Naive thymus-derived CD4-positive, alpha-beta T cell (primary cell): ENCODE measurements around the gene SCO2. TPM values are rescaled to one million over a fixed set of nuclear protein-coding genes. Genes with fewer than 3 reads are reported as not detected.
A peak's percentile ranks its signal among the peaks of the same experiment; 100 is the strongest.

ENCODE experiments used
- ATAC-seq: fragments of 150-1000 bp; cut with Tn5 transposase; 2 replicates; pipeline ENCODE4 v1.10.0; 2021; ENCODE audit warnings: mild to moderate bottlenecking, moderate library complexity
- CTCF ChIA-PET: fragments of 350-600 bp; sonication (Branson Sonifier 250); formaldehyde crosslinking; loops from one replicate; lab custom pipeline; 2021; ENCODE audit warnings: antibody characterized with exemption; lab: Charles Lee
- POLR2A ChIA-PET: fragments of 350-600 bp; sonication (Branson Sonifier 250); formaldehyde crosslinking; loops from one replicate; lab custom pipeline; 2021; ENCODE audit warnings: antibody characterized with exemption, inconsistent platforms; lab: Charles Lee
- DNase-seq, 9 donors: peaks; one replicate each; pipeline versions ENCODE4 v3.0.0 to v3.0.0-alpha.2; 2020 to 2022; ENCODE audit warnings: mixed read lengths in 1 of 9
- H3K27ac ChIP-seq: one replicate; pipeline ENCODE4 v1.7.0; 2013; ENCODE audit warnings: mild to moderate bottlenecking, low read depth, low read length, moderate library complexity
- H3K27me3 ChIP-seq, 2 donors: one replicate each; pipeline ENCODE4 v1.7.0; 2013; ENCODE audit warnings: low read length in 2 of 2, mild to moderate bottlenecking in 2 of 2, moderate library complexity in 2 of 2; ENCODE audit not compliant: control insufficient read depth in 2 of 2, insufficient read depth in 2 of 2
- H3K36me3 ChIP-seq, 3 experiments: 1 replicate in 2 of 3; 2 replicates in 1 of 3; pipeline ENCODE4 v1.7.0; 2013; ENCODE audit warnings: low read length in 3 of 3, mild to moderate bottlenecking in 3 of 3, moderate library complexity in 1 of 3; ENCODE audit not compliant: insufficient read depth in 3 of 3, control insufficient read depth in 2 of 3
- H3K4me1 ChIP-seq, 2 donors: one replicate each; pipeline ENCODE4 v1.7.0; 2013; ENCODE audit warnings: low read length in 2 of 2, mild to moderate bottlenecking in 2 of 2, moderate library complexity in 1 of 2; ENCODE audit not compliant: control insufficient read depth in 2 of 2, insufficient read depth in 2 of 2
- H3K4me3 ChIP-seq: 2 replicates; pipeline ENCODE4 v1.7.0; 2013; ENCODE audit warnings: mild to moderate bottlenecking, low read length
- H3K9me3 ChIP-seq, 3 experiments: 1 replicate in 2 of 3; 2 replicates in 1 of 3; pipeline ENCODE4 v1.7.0; 2013; ENCODE audit warnings: low read length in 3 of 3; ENCODE audit not compliant: control insufficient read depth in 2 of 3
- H3K27ac Mint-ChIP-seq, 9 donors: one replicate each; pipeline ENCODE4 v1.8.0; 2020 to 2022; ENCODE audit warnings: mixed read lengths in 9 of 9, mild to moderate bottlenecking in 8 of 9, moderate library complexity in 5 of 9, inconsistent platforms in 2 of 9
- H3K27me3 Mint-ChIP-seq, 5 donors: one replicate each; pipeline ENCODE4 v1.8.0; 2021 to 2022; ENCODE audit warnings: mixed read lengths in 5 of 5, mild to moderate bottlenecking in 1 of 5
- H3K36me3 Mint-ChIP-seq, 5 donors: one replicate each; pipeline ENCODE4 v1.8.0; 2020 to 2022; ENCODE audit warnings: mixed read lengths in 5 of 5, mild to moderate bottlenecking in 3 of 5, inconsistent platforms in 1 of 5
- H3K4me1 Mint-ChIP-seq, 7 donors: one replicate each; pipeline ENCODE4 v1.8.0; 2020 to 2022; ENCODE audit warnings: mixed read lengths in 7 of 7, mild to moderate bottlenecking in 3 of 7, inconsistent platforms in 1 of 7
- H3K4me3 Mint-ChIP-seq, 10 donors: one replicate each; pipeline ENCODE4 v1.8.0; 2020 to 2022; ENCODE audit warnings: mild to moderate bottlenecking in 10 of 10, mixed read lengths in 10 of 10, moderate library complexity in 6 of 10, inconsistent platforms in 2 of 10
- H3K9me3 Mint-ChIP-seq, 11 donors: one replicate each; pipeline ENCODE4 v1.8.0; 2020 to 2022; ENCODE audit warnings: mixed read lengths in 11 of 11, mild to moderate bottlenecking in 4 of 11, inconsistent platforms in 1 of 11, moderate library complexity in 1 of 11
- intact Hi-C, 2 donors: fragments of 100-400 bp; cut with micrococcal nuclease; formaldehyde crosslinking; loops; one replicate each; pipeline ENCODE4 v1.15.1; 2023
- polyA plus RNA-seq, 2 donors: library from polyadenylated mRNA; unstranded; fragments of 300-500 nt; fragmentation: Illumina TruSeq; gene quantifications; one replicate each; pipeline ENCODE4 v1.2.3, GENCODE V29; 2021
- total RNA-seq, 6 experiments: library from RNA in 5 of 6; stranded (reverse) in 5 of 6; gene quantifications; 1 replicate in 5 of 6; 2 replicates in 1 of 6; pipeline ENCODE4 v1.2.3 and lab custom pipeline; 2021 to 2026

SCO2 gene
- total and polyA plus RNA-seq, 7 experiments from 2014 or later: 2.2 to 12.0 (median 5.5) TPM

- no peaks in the 10 kb centered on the region for H3K9me3 ChIP-seq
- H3K36me3 ChIP-seq: peaks cover 0 to 42% (median 7%) of the 10 kb centered on the region in 3 experiments
- Mint-ChIP-seq H3K27me3 (no peaks in the 10 kb centered on the region), H3K4me3 (peak within 1 kb of the TSS; percentile 88 to 97 (median 94)), H3K27ac (peak within 1 kb of the TSS; percentile 89 to 99 (median 98)), H3K9me3 (no peaks in the 10 kb centered on the region), H3K36me3 (peaks cover 0 to 7% (median 0%) of the 10 kb centered on the region in 5 donors), H3K4me1 (peaks cover 14 to 33% (median 27%) of the 10 kb centered on the region in 7 donors)
- CTCF ChIA-PET: interaction anchor here (1.1 to 2.0 kb wide), 8 partner anchors 10 to 256 kb away, joined by 3 to 25 read pairs (median 5); partner anchors contain the start of genes HDAC10 and SCO2
- intact Hi-C loops: loop anchor here (1.0 to 10.0 kb wide), 15 partner anchors 17 to 317 kb away; partner anchors contain the start of genes CHKB (in 2 of the 2), MAPK11 (in 2 of the 2), SCO2 (in 2 of the 2) and SBF1 (in 1 of the 2)
- peak within 1 kb of the TSS; percentile 91 for H3K4me3 ChIP-seq
- POLR2A ChIA-PET: interaction anchor here (0.6 to 6.2 kb wide), 27 partner anchors 10 to 548 kb away, joined by 3 to 116 read pairs (median 4); partner anchors contain the start of genes CHKB, KLHDC7B, PIM3 and SCO2
- DNase-seq (peak; percentile 95 to 99 (median 97)), ATAC-seq (peak; percentile 86)
- no peaks in the 10 kb centered on the region for H3K27me3 ChIP-seq
- H3K27ac ChIP-seq: peak within 1 kb of the TSS; percentile 99
- H3K4me1 ChIP-seq: peaks cover 19 to 26% of the 10 kb centered on the region in 2 donors
These were observed 17.2 kb downstream of the SCO2 start, which contains the start of gene NCAPH2 for GRCh38 chr22:50507991-50508884. TSS of gene NCAPH2 (plus strand) at chr22:50508224. CDS start at chr22:50508338, 114 bp downstream.

- Mint-ChIP-seq H3K27ac (peak within 1 kb of the TSS; percentile 89 to 99 (median 98)), H3K4me1 (peaks cover 12 to 28% (median 23%) of the 10 kb centered on the region in 7 donors), H3K36me3 (peaks cover 0 to 7% (median 0%) of the 10 kb centered on the region in 5 donors), H3K9me3 (no peaks in the 10 kb centered on the region), H3K4me3 (peak within 1 kb of the TSS; percentile 88 to 97 (median 94)), H3K27me3 (no peaks in the 10 kb centered on the region)
- POLR2A ChIA-PET: interaction anchor here (0.7 to 6.2 kb wide), 21 partner anchors 10 to 547 kb away, joined by 3 to 116 read pairs (median 5); partner anchors contain the start of genes CHKB, PIM3, SCO2 and SYCE3
- H3K9me3 ChIP-seq: no peaks in the 10 kb centered on the region
- DNase-seq (peak; percentile 83 to 94 (median 90)), ATAC-seq (peak; percentile 82)
- peaks cover 0 to 42% (median 7%) of the 10 kb centered on the region in 3 experiments for H3K36me3 ChIP-seq
- no peaks in the 10 kb centered on the region for H3K27me3 ChIP-seq
- intact Hi-C loops: loop anchor here (1.0 to 10.0 kb wide), 5 partner anchors 32 to 233 kb away; partner anchors contain the start of genes MAPK11 (in 1 of the 2) and SBF1 (in 1 of the 2)
- H3K4me3 ChIP-seq: peak within 1 kb of the TSS; percentile 91
- H3K4me1 ChIP-seq: peaks cover 19 to 26% of the 10 kb centered on the region in 2 donors
- CTCF ChIA-PET: interaction anchor here (1.1 to 2.0 kb wide), 6 partner anchors 10 to 256 kb away, joined by 3 to 25 read pairs (median 6); partner anchors contain the start of genes HDAC10 and SCO2
- H3K27ac ChIP-seq: peak within 1 kb of the TSS; percentile 99
These were observed 17.9 kb downstream of the SCO2 start, which contains the start of gene LMF2 for GRCh38 chr22:50507421-50507990. TSS of gene LMF2 (minus strand) at chr22:50507702. CDS start at chr22:50507675, 27 bp downstream.

- intact Hi-C loops: loop anchor here (1.0 to 10.0 kb wide), 5 partner anchors 32 to 232 kb away; partner anchors contain the start of genes MAPK11 (in 1 of the 2) and SBF1 (in 1 of the 2)
- peak in 1 of 9 donors; percentile 34 for DNase-seq
- peaks cover 12 to 22% (median 16%) of the 10 kb centered on the region in 7 donors for H3K4me1 Mint-ChIP-seq
- peak overlapping the region; percentile 62 to 95 (median 91) for H3K27ac Mint-ChIP-seq
- no peak for ATAC-seq
- H3K36me3 Mint-ChIP-seq: peaks cover 0 to 5% (median 0%) of the 10 kb centered on the region in 5 donors
- no peaks in the 10 kb centered on the region for H3K27me3 Mint-ChIP-seq
- no peaks in the 10 kb centered on the region for H3K9me3 Mint-ChIP-seq
- H3K36me3 ChIP-seq: peaks cover 0 to 40% (median 7%) of the 10 kb centered on the region in 3 experiments
- peak overlapping the region; percentile 99 for H3K27ac ChIP-seq
- ChIA-PET CTCF (interaction anchor here (0.6 to 1.1 kb wide), 3 partner anchors 15 to 114 kb away, joined by 3 read pairs; no protein-coding TSS in a partner anchor), POLR2A (interaction anchor here (0.8 to 6.2 kb wide), 10 partner anchors 10 to 546 kb away, joined by 3 to 116 read pairs (median 4); partner anchors contain the start of genes PIM3, SCO2, TUBGCP6 and TYMP)
- no peaks in the 10 kb centered on the region for H3K27me3 ChIP-seq
- H3K4me3 ChIP-seq: peak overlapping the region; percentile 91
- H3K9me3 ChIP-seq: no peaks in the 10 kb centered on the region
- H3K4me3 Mint-ChIP-seq: peak overlapping the region; percentile 88 to 97 (median 92)
- H3K4me1 ChIP-seq: peaks cover 19 to 26% of the 10 kb centered on the region in 2 donors
These were observed 18.6 kb downstream of the SCO2 start for GRCh38 chr22:50506611-50507420.

- H3K27ac ChIP-seq: peak overlapping the region; percentile 99
- Mint-ChIP-seq H3K9me3 (no peaks in the 10 kb centered on the region), H3K36me3 (peaks cover 0 to 5% (median 0%) of the 10 kb centered on the region in 5 donors), H3K27ac (peak overlapping the region in 1 of 9 donors; percentile 51), H3K4me1 (peaks cover 12 to 22% (median 16%) of the 10 kb centered on the region in 7 donors), H3K27me3 (no peaks in the 10 kb centered on the region), H3K4me3 (peak overlapping the region in 9 of 10 donors; percentile 21 to 97 (median 93))
- ChIA-PET CTCF (interaction anchor here (0.6 to 1.0 kb wide), 3 partner anchors 16 to 115 kb away, joined by 3 read pairs; no protein-coding TSS in a partner anchor), POLR2A (interaction anchor here (0.7 to 6.2 kb wide), 4 partner anchors 9 to 115 kb away, joined by 3 to 116 read pairs (median 4); partner anchors contain the start of genes SCO2 and TYMP)
- DNase-seq: no peak
- peak overlapping the region; percentile 91 for H3K4me3 ChIP-seq
- H3K36me3 ChIP-seq: peaks cover 0 to 40% (median 7%) of the 10 kb centered on the region in 3 experiments
- ATAC-seq: no peak
- peaks cover 19 to 26% of the 10 kb centered on the region in 2 donors for H3K4me1 ChIP-seq
- intact Hi-C loops: loop anchor here in 1 of 2 donors (10.0 kb wide), 1 partner anchor 231 kb away; the partner anchor contains the start of gene MAPK11
- H3K9me3 ChIP-seq: no peaks in the 10 kb centered on the region
- no peaks in the 10 kb centered on the region for H3K27me3 ChIP-seq
These were observed 19.4 kb downstream of the SCO2 start for GRCh38 chr22:50505776-50506610.
